Measurements from ENCODE around the gene GPR146.

Gene GPR146

GRCh38 chr7:1081931-1082401, 37.6 kb downstream of the GPR146 start:
- DNase-seq (ENCODE audit: low spot score), result no peak
- Histone ChIP-seq H3K27ac (replicated peaks; ENCODE audit: low read length) (no peak overlapping the region), H4K8ac (ENCODE audit: low read depth, low read length) (no peak overlapping the region), H2BK5ac (ENCODE audit: low read length) (no peak overlapping the region), H2BK15ac (ENCODE audit: low read length) (no peak overlapping the region), H3K9me3 (replicated peaks in 1 of 2; ENCODE audit: control insufficient read depth in 2 of 2, insufficient read depth in 1 of 2, low read depth in 1 of 2, low read length in 2 of 2) (no peaks in the 10 kb centered on the region), H3K4me2 (ENCODE audit: insufficient read depth, low read length, poor library complexity, severe bottlenecking) (no peak overlapping the region), H2BK120ac (ENCODE audit: low read depth, low read length) (no peak overlapping the region), H4K91ac (ENCODE audit: low read depth, low read length, poor library complexity) (no peak overlapping the region), H2BK12ac (ENCODE audit: low read length) (no peak overlapping the region), H3K18ac (ENCODE audit: low read length) (peak overlapping the region; percentile 48), H3K4me1 (ENCODE audit: control insufficient read depth in 2 of 2, insufficient read depth in 1 of 2, low read depth in 1 of 2, low read length in 2 of 2) (peaks cover 23 to 35% of the 10 kb centered on the region in 2 donors), H3K4ac (ENCODE audit: low read length) (no peak overlapping the region), H3K23ac (ENCODE audit: low read depth, low read length, poor library complexity) (peak overlapping the region; percentile 14), H3K14ac (ENCODE audit: low read length) (no peak overlapping the region), H3K36me3 (replicated peaks in 1 of 2; ENCODE audit: control insufficient read depth in 2 of 2, insufficient read depth in 2 of 2, low read length in 2 of 2) (peaks cover 0 to 2% of the 10 kb centered on the region in 2 donors), H3K27me3 (ENCODE audit: control insufficient read depth in 3 of 3, insufficient read depth in 3 of 3, low read depth in 1 of 3, low read length in 3 of 3) (no peaks in the 10 kb centered on the region), H2AFZ (ENCODE audit: low read length) (no peak overlapping the region), H3K79me1 (ENCODE audit: low read depth, low read length) (peaks cover 4% of the 10 kb centered on the region), H3K9ac (ENCODE audit: low read depth, low read length, poor library complexity) (no peak overlapping the region), H2AK5ac (ENCODE audit: low read depth, low read length) (no peak overlapping the region), H3K4me3 (ENCODE audit: low read length in 2 of 2) (no peak overlapping the region)
- no CpG with 5 or more reads among the region's 31 CpGs for WGBS, 2 donors (ENCODE audit: extremely low coverage in 2 of 2, insufficient read length in 2 of 2, insufficient replicate concordance in 1 of 2)

- H3K4me1 ChIP-seq (ENCODE audit: control insufficient read depth in 2 of 2, insufficient read depth in 1 of 2, low read depth in 1 of 2, low read length in 2 of 2), result peaks cover 27 to 42% of the 10 kb centered on the region in 2 donors
- peak overlapping the region; percentile 43 for H2BK5ac ChIP-seq (ENCODE audit: low read length)
- DNase-seq (ENCODE audit: low spot score), result no peak
- no peaks in the 10 kb centered on the region for H3K9me3 ChIP-seq (replicated peaks in 1 of 2; ENCODE audit: control insufficient read depth in 2 of 2, insufficient read depth in 1 of 2, low read depth in 1 of 2, low read length in 2 of 2)
- peaks cover 4% of the 10 kb centered on the region for H3K79me1 ChIP-seq (ENCODE audit: low read depth, low read length)
- peaks cover 0 to 2% of the 10 kb centered on the region in 2 donors for H3K36me3 ChIP-seq (replicated peaks in 1 of 2; ENCODE audit: control insufficient read depth in 2 of 2, insufficient read depth in 2 of 2, low read length in 2 of 2)
- no peak overlapping the region for H3K14ac ChIP-seq (ENCODE audit: low read length)
- peak overlapping the region; percentile 38 for H2AK5ac ChIP-seq (ENCODE audit: low read depth, low read length)
- no peak overlapping the region for H2BK12ac ChIP-seq (ENCODE audit: low read length)
- H3K4me2 ChIP-seq (ENCODE audit: insufficient read depth, low read length, poor library complexity, severe bottlenecking), result no peak overlapping the region
- H3K4ac ChIP-seq (ENCODE audit: low read length), result no peak overlapping the region
- H4K91ac ChIP-seq (ENCODE audit: low read depth, low read length, poor library complexity), result no peak overlapping the region
- no CpG with 5 or more reads among the region's 45 CpGs for WGBS, 2 donors (ENCODE audit: extremely low coverage in 2 of 2, insufficient read length in 2 of 2, insufficient replicate concordance in 1 of 2)
- no peak overlapping the region for H2BK120ac ChIP-seq (ENCODE audit: low read depth, low read length)
- no peak overlapping the region for H3K27ac ChIP-seq (replicated peaks; ENCODE audit: low read length)
- H3K18ac ChIP-seq (ENCODE audit: low read length), result no peak overlapping the region
- H4K8ac ChIP-seq (ENCODE audit: low read depth, low read length), result no peak overlapping the region
- H3K4me3 ChIP-seq (ENCODE audit: low read length in 2 of 2), result peak overlapping the region in 1 of 2 donors; percentile 58
- H3K23ac ChIP-seq (ENCODE audit: low read depth, low read length, poor library complexity), result peak overlapping the region; percentile 75
- H3K27me3 ChIP-seq (ENCODE audit: control insufficient read depth in 3 of 3, insufficient read depth in 3 of 3, low read depth in 1 of 3, low read length in 3 of 3), result peaks cover 0 to 1% (median 0%) of the 10 kb centered on the region in 3 experiments
- H2AFZ ChIP-seq (ENCODE audit: low read length), result no peak overlapping the region
- no peak overlapping the region for H2BK15ac ChIP-seq (ENCODE audit: low read length)
- H3K9ac ChIP-seq (ENCODE audit: low read depth, low read length, poor library complexity), result peak overlapping the region; percentile 51
Measured at GRCh38 chr7:1083729-1084657, 39.6 kb downstream of the GPR146 start.

- H4K8ac ChIP-seq (ENCODE audit: low read depth, low read length), result no peak overlapping the region
- no CpG with 5 or more reads among the region's 10 CpGs for WGBS, 2 donors (ENCODE audit: extremely low coverage in 2 of 2, insufficient read length in 2 of 2, insufficient replicate concordance in 1 of 2)
- peaks cover 22 to 38% of the 10 kb centered on the region in 2 donors for H3K4me1 ChIP-seq (ENCODE audit: control insufficient read depth in 2 of 2, insufficient read depth in 1 of 2, low read depth in 1 of 2, low read length in 2 of 2)
- no peak overlapping the region for H3K23ac ChIP-seq (ENCODE audit: low read depth, low read length, poor library complexity)
- H3K4ac ChIP-seq (ENCODE audit: low read length), result no peak overlapping the region
- no peak overlapping the region for H2AK5ac ChIP-seq (ENCODE audit: low read depth, low read length)
- no peak overlapping the region for H2BK15ac ChIP-seq (ENCODE audit: low read length)
- no peak overlapping the region for H3K27ac ChIP-seq (replicated peaks; ENCODE audit: low read length)
- peaks cover 0 to 2% of the 10 kb centered on the region in 2 donors for H3K36me3 ChIP-seq (replicated peaks in 1 of 2; ENCODE audit: control insufficient read depth in 2 of 2, insufficient read depth in 2 of 2, low read length in 2 of 2)
- DNase-seq (ENCODE audit: low spot score), result no peak
- H2BK5ac ChIP-seq (ENCODE audit: low read length), result no peak overlapping the region
- peaks cover 0 to 1% (median 0%) of the 10 kb centered on the region in 3 experiments for H3K27me3 ChIP-seq (ENCODE audit: control insufficient read depth in 3 of 3, insufficient read depth in 3 of 3, low read depth in 1 of 3, low read length in 3 of 3)
- no peak overlapping the region for H2BK12ac ChIP-seq (ENCODE audit: low read length)
- H3K18ac ChIP-seq (ENCODE audit: low read length), result no peak overlapping the region
- no peak overlapping the region for H3K14ac ChIP-seq (ENCODE audit: low read length)
- no peak overlapping the region for H2AFZ ChIP-seq (ENCODE audit: low read length)
- H4K91ac ChIP-seq (ENCODE audit: low read depth, low read length, poor library complexity), result no peak overlapping the region
- H3K9me3 ChIP-seq (replicated peaks in 1 of 2; ENCODE audit: control insufficient read depth in 2 of 2, insufficient read depth in 1 of 2, low read depth in 1 of 2, low read length in 2 of 2), result no peaks in the 10 kb centered on the region
- peak overlapping the region; percentile 7 for H3K9ac ChIP-seq (ENCODE audit: low read depth, low read length, poor library complexity)
- no peak overlapping the region for H3K4me2 ChIP-seq (ENCODE audit: insufficient read depth, low read length, poor library complexity, severe bottlenecking)
- no peak overlapping the region for H3K4me3 ChIP-seq (ENCODE audit: low read length in 2 of 2)
- peaks cover 4% of the 10 kb centered on the region for H3K79me1 ChIP-seq (ENCODE audit: low read depth, low read length)
- no peak overlapping the region for H2BK120ac ChIP-seq (ENCODE audit: low read depth, low read length)
Measured at GRCh38 chr7:1085266-1085665, 40.9 kb downstream of the GPR146 start.

GRCh38 chr7:1085910-1086421, 41.6 kb downstream of the GPR146 start:
- no peak overlapping the region for H2AFZ ChIP-seq (ENCODE audit: low read length)
- no peak overlapping the region for H3K9ac ChIP-seq (ENCODE audit: low read depth, low read length, poor library complexity)

More at GRCh38 chr7:1085910-1086421, 41.6 kb downstream of the GPR146 start:
- H3K4ac ChIP-seq (ENCODE audit: low read length), result no peak overlapping the region
- no CpG with 5 or more reads among the region's 11 CpGs for WGBS, 2 donors (ENCODE audit: extremely low coverage in 2 of 2, insufficient read length in 2 of 2, insufficient replicate concordance in 1 of 2)
- H3K9me3 ChIP-seq (replicated peaks in 1 of 2; ENCODE audit: control insufficient read depth in 2 of 2, insufficient read depth in 1 of 2, low read depth in 1 of 2, low read length in 2 of 2), result no peaks in the 10 kb centered on the region
- no peak overlapping the region for H4K8ac ChIP-seq (ENCODE audit: low read depth, low read length)
- DNase-seq (ENCODE audit: low spot score), result no peak
- H3K4me1 ChIP-seq (ENCODE audit: control insufficient read depth in 2 of 2, insufficient read depth in 1 of 2, low read depth in 1 of 2, low read length in 2 of 2), result peaks cover 15 to 31% of the 10 kb centered on the region in 2 donors
- H3K4me3 ChIP-seq (ENCODE audit: low read length in 2 of 2), result no peak overlapping the region
- H4K91ac ChIP-seq (ENCODE audit: low read depth, low read length, poor library complexity), result no peak overlapping the region
- no peak overlapping the region for H3K18ac ChIP-seq (ENCODE audit: low read length)
- no peak overlapping the region for H2BK12ac ChIP-seq (ENCODE audit: low read length)
- no peak overlapping the region for H2BK120ac ChIP-seq (ENCODE audit: low read depth, low read length)
- no peak overlapping the region for H3K23ac ChIP-seq (ENCODE audit: low read depth, low read length, poor library complexity)
- peak overlapping the region; percentile 90 for H2AK5ac ChIP-seq (ENCODE audit: low read depth, low read length)
- peaks cover 0 to 1% (median 0%) of the 10 kb centered on the region in 3 experiments for H3K27me3 ChIP-seq (ENCODE audit: control insufficient read depth in 3 of 3, insufficient read depth in 3 of 3, low read depth in 1 of 3, low read length in 3 of 3)
- H3K27ac ChIP-seq (replicated peaks; ENCODE audit: low read length), result no peak overlapping the region
- H3K4me2 ChIP-seq (ENCODE audit: insufficient read depth, low read length, poor library complexity, severe bottlenecking), result no peak overlapping the region
- H3K79me1 ChIP-seq (ENCODE audit: low read depth, low read length), result peaks cover 4% of the 10 kb centered on the region
- H2BK5ac ChIP-seq (ENCODE audit: low read length), result no peak overlapping the region
- peaks cover 0 to 2% of the 10 kb centered on the region in 2 donors for H3K36me3 ChIP-seq (replicated peaks in 1 of 2; ENCODE audit: control insufficient read depth in 2 of 2, insufficient read depth in 2 of 2, low read length in 2 of 2)
- H2BK15ac ChIP-seq (ENCODE audit: low read length), result no peak overlapping the region
- no peak overlapping the region for H3K14ac ChIP-seq (ENCODE audit: low read length)
